Nephron progenitor cell (in vitro differentiated cells): ENCODE data around the gene UBTD2.
"Not testable (repeated sequence)": the region's sequence is repeated elsewhere in the genome, so short reads cannot be mapped to it uniquely, and the experiment has no call there.

ENCODE experiments used
- DNase-seq: peaks from one replicate; pipeline ENCODE4 v3.0.0; 2021
- H3K27ac Mint-ChIP-seq: 2 replicates; pipeline ENCODE4 v1.8.0; 2021; ENCODE audit warnings: mild to moderate bottlenecking, moderate library complexity, mixed read lengths
- H3K27me3 Mint-ChIP-seq: 2 replicates; pipeline ENCODE4 v1.8.0; 2021; ENCODE audit warnings: mild to moderate bottlenecking, low read depth, mixed read lengths; ENCODE audit not compliant: poor library complexity
- H3K36me3 Mint-ChIP-seq: 2 replicates; pipeline ENCODE4 v1.8.0; 2021; ENCODE audit warnings: low read depth, mixed read lengths
- H3K4me1 Mint-ChIP-seq: 2 replicates; pipeline ENCODE4 v1.8.0; 2021; ENCODE audit warnings: mixed read lengths
- H3K4me3 Mint-ChIP-seq: 2 replicates; pipeline ENCODE4 v1.8.0; 2021; ENCODE audit warnings: mild to moderate bottlenecking, moderate library complexity, mixed read lengths
- H3K9me3 Mint-ChIP-seq: 2 replicates; pipeline ENCODE4 v1.8.0; 2021; ENCODE audit warnings: mild to moderate bottlenecking, moderate library complexity, mixed read lengths
- TF ChIP-seq, protein P1 (sequence below): fragments of 200-600 bp; sonication (generic); IDR thresholded peaks from 2 replicates; pipeline ENCODE4 v1.5.0; 2021; ENCODE audit warnings: antibody characterized with exemption

UBTD2 gene

DNA sequence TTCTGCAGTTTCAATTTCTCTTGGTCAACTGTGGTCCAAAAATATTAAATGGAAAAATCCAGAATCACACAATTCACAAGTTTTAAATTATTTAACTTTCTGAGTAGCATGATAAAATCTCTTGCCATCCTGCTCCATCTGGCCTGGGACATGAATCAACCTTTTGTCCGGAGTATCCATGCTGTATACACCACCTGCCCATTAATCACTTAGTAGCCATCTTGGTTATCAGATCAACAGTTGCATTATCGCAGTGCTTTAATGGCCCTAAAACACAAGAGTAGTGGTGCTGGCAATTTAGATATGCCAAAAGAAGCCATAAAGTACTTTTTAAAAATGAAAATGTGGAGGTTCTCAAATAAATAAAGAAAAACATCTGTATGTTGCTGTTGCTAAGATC, 64.3 kb downstream of the UBTD2 start:
- H3K27me3 Mint-ChIP-seq = no peaks in the 10 kb centered on the region
- H3K9me3 Mint-ChIP-seq = peaks cover 52% of the 10 kb centered on the region
- H3K36me3 Mint-ChIP-seq = peaks cover 96% of the 10 kb centered on the region

GRCh38 chr5:172216345-172216744, 67.2 kb downstream of the UBTD2 start:
- Mint-ChIP-seq H3K36me3 (peaks cover 94% of the 10 kb centered on the region), H3K27ac (peak overlapping the region; percentile 46), H3K4me1 (no peaks in the 10 kb centered on the region), H3K4me3 (no peak overlapping the region), H3K27me3 (no peaks in the 10 kb centered on the region), H3K9me3 (peaks cover 45% of the 10 kb centered on the region)
- TF ChIP-seq, protein P1, sequence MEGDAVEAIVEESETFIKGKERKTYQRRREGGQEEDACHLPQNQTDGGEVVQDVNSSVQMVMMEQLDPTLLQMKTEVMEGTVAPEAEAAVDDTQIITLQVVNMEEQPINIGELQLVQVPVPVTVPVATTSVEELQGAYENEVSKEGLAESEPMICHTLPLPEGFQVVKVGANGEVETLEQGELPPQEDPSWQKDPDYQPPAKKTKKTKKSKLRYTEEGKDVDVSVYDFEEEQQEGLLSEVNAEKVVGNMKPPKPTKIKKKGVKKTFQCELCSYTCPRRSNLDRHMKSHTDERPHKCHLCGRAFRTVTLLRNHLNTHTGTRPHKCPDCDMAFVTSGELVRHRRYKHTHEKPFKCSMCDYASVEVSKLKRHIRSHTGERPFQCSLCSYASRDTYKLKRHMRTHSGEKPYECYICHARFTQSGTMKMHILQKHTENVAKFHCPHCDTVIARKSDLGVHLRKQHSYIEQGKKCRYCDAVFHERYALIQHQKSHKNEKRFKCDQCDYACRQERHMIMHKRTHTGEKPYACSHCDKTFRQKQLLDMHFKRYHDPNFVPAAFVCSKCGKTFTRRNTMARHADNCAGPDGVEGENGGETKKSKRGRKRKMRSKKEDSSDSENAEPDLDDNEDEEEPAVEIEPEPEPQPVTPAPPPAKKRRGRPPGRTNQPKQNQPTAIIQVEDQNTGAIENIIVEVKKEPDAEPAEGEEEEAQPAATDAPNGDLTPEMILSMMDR = no peak
- DNase-seq = no peak

More for the DNA sequence above, 64.3 kb downstream of the UBTD2 start:
- H3K4me1 Mint-ChIP-seq = no peaks in the 10 kb centered on the region
- H3K4me3 Mint-ChIP-seq = no peak overlapping the region
- TF ChIP-seq, protein P1 = no peak
- H3K27ac Mint-ChIP-seq = no peak overlapping the region
- DNase-seq = no peak

DNA sequence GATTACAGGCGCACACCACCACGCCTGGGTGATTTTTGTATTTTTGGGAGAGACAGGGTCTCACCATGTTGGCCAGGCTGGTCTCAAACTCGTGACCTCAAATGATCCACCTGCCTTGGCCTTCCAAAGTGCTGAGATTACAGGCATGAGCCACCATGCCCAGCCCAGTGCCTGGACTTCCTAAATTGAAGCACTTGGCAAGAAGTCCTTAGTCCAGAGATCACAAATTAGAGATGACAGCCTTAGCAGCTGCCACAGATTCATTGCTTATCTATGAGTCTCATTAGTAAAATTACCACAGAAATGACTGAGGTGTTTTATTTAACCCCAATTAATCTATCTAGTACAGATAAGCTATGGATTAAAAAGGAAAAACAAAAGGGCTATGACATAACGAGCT, 70.4 kb downstream of the UBTD2 start:
- H3K4me1 Mint-ChIP-seq = no peaks in the 10 kb centered on the region
- no peak for DNase-seq
- peak overlapping the region; percentile 64 for H3K27ac Mint-ChIP-seq
- no peaks in the 10 kb centered on the region for H3K27me3 Mint-ChIP-seq
- H3K9me3 Mint-ChIP-seq = peaks cover 15% of the 10 kb centered on the region
- peaks cover 90% of the 10 kb centered on the region for H3K36me3 Mint-ChIP-seq
- TF ChIP-seq, protein P1 = no peak
- no peak overlapping the region for H3K4me3 Mint-ChIP-seq

GRCh38 chr5:172211676-172212075, 71.9 kb downstream of the UBTD2 start:
- Mint-ChIP-seq H3K9me3 (peaks cover 8% of the 10 kb centered on the region), H3K27ac (peak overlapping the region; percentile 67), H3K27me3 (no peaks in the 10 kb centered on the region), H3K4me1 (no peaks in the 10 kb centered on the region), H3K4me3 (no peak overlapping the region), H3K36me3 (peaks cover 91% of the 10 kb centered on the region)
- TF ChIP-seq, protein P1 = no peak
- no peak for DNase-seq

DNA sequence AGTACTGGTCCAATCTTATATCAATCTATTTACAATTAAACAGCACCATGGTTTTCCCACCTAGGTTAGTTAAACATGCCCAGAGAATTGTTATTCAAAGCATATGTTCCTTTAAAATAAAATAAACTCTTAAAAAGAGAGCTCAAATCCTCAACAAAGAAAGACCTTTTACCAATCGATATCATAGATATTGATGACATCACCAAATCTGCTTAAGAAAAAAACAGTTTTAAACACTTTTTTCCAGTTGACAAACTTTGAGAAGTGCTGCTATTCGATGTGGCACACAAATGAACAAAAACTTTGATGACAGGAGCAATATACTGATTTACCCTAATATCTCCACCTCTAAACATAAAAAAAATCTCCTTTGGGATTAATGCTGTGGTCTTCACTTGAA, 73.8 kb downstream of the UBTD2 start:
- no peaks in the 10 kb centered on the region for H3K27me3 Mint-ChIP-seq
- H3K27ac Mint-ChIP-seq = no peak overlapping the region
- H3K36me3 Mint-ChIP-seq = peaks cover 76% of the 10 kb centered on the region
- DNase-seq = no peak
- peaks cover 3% of the 10 kb centered on the region for H3K9me3 Mint-ChIP-seq
- TF ChIP-seq, protein P1 = no peak
- H3K4me1 Mint-ChIP-seq = no peaks in the 10 kb centered on the region
- H3K4me3 Mint-ChIP-seq = no peak overlapping the region

- no peak for DNase-seq
- Mint-ChIP-seq H3K4me1 (no peaks in the 10 kb centered on the region), H3K9me3 (no peaks in the 10 kb centered on the region), H3K27me3 (no peaks in the 10 kb centered on the region), H3K27ac (no peak overlapping the region), H3K4me3 (no peak overlapping the region), H3K36me3 (peaks cover 57% of the 10 kb centered on the region)
- TF ChIP-seq, protein P1 = no peak
Observed at GRCh38 chr5:172207511-172207910, 76.1 kb downstream of the UBTD2 start.

DNA sequence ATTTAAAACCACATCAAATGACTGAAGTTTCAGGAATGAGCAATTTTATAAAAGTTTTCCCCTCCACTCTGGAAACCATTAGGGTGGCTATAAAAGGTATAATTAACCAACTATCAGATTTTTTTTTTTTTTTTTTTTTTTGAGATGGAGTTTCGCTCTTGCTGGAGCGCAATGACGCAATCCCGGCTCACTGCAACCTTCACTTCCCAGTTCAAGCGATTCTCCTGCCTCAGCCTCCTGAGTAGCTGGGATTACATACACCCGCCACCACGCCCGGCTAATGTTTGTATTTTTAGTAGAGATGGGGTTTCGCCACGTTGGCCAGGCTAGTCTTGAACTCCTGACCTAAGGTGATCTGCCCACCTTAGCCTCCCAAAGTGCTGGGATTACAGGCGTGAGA, 77.6 kb downstream of the UBTD2 start:
- not testable (repeated sequence) for H3K4me1 Mint-ChIP-seq, H3K27me3 Mint-ChIP-seq, DNase-seq, H3K4me3 Mint-ChIP-seq, H3K27ac Mint-ChIP-seq, H3K9me3 Mint-ChIP-seq
- H3K36me3 Mint-ChIP-seq = peaks cover 42% of the 10 kb centered on the region
